H1 (cell line): ENCODE results near the gene COL6A3.

Experiments
- CTCF ChIP-seq, 3 experiments: IDR thresholded peaks; 1 replicate in 2 of 3; 2 replicates in 1 of 3; pipeline versions ENCODE4 v1.5.1 to v1.6.1; 2011; ENCODE audit warnings: low read length in 3 of 3, mild to moderate bottlenecking in 3 of 3, inconsistent platforms in 2 of 3, low read depth in 1 of 3, moderate library complexity in 1 of 3; ENCODE audit not compliant: insufficient read depth in 1 of 3; ENCODE audit errors: control extremely low read depth in 1 of 3
- JUN ChIP-seq: IDR thresholded peaks from 2 replicates; pipeline ENCODE4 v1.6.1; 2011; ENCODE audit warnings: low read depth, mild to moderate bottlenecking, improper control_type of control experiment, low read length
- POLR2A ChIP-seq, 2 experiments: IDR thresholded peaks; 1 replicate in 1 of 2; 2 replicates in 1 of 2; pipeline ENCODE4 v1.6.1; 2011; ENCODE audit warnings: low read depth in 2 of 2, low read length in 2 of 2, mild to moderate bottlenecking in 2 of 2; ENCODE audit errors: control extremely low read depth in 1 of 2
- TF ChIP-seq, protein P1 (sequence below): fragments of 300-600 bp; sonication (generic); IDR thresholded peaks from 2 replicates; pipeline ENCODE4 v1.7.1; 2012; ENCODE audit warnings: low read length, moderate library complexity, mild to moderate bottlenecking, inconsistent platforms; ENCODE audit not compliant: insufficient replicate concordance

DNA sequence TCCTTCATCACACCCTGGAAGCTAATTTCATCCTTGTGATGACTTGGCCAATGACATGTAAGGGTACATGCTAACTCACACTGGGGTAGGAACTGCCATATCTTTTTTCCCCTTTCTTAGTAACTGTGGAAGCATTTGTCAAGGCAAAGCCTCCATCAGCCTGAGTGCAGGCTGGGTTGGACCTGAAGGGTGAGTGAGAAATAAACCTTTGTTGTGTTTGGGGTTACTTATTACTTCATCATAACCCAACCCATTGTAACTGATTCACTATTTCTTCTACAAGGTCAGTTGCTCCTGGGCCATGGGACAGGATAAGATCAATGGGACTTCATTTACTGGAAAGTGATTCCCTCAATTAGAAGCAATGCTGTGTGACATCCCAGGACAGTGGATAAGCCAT lies 108.4 kb downstream of the COL6A3 start:
- TF ChIP-seq, protein P1, sequence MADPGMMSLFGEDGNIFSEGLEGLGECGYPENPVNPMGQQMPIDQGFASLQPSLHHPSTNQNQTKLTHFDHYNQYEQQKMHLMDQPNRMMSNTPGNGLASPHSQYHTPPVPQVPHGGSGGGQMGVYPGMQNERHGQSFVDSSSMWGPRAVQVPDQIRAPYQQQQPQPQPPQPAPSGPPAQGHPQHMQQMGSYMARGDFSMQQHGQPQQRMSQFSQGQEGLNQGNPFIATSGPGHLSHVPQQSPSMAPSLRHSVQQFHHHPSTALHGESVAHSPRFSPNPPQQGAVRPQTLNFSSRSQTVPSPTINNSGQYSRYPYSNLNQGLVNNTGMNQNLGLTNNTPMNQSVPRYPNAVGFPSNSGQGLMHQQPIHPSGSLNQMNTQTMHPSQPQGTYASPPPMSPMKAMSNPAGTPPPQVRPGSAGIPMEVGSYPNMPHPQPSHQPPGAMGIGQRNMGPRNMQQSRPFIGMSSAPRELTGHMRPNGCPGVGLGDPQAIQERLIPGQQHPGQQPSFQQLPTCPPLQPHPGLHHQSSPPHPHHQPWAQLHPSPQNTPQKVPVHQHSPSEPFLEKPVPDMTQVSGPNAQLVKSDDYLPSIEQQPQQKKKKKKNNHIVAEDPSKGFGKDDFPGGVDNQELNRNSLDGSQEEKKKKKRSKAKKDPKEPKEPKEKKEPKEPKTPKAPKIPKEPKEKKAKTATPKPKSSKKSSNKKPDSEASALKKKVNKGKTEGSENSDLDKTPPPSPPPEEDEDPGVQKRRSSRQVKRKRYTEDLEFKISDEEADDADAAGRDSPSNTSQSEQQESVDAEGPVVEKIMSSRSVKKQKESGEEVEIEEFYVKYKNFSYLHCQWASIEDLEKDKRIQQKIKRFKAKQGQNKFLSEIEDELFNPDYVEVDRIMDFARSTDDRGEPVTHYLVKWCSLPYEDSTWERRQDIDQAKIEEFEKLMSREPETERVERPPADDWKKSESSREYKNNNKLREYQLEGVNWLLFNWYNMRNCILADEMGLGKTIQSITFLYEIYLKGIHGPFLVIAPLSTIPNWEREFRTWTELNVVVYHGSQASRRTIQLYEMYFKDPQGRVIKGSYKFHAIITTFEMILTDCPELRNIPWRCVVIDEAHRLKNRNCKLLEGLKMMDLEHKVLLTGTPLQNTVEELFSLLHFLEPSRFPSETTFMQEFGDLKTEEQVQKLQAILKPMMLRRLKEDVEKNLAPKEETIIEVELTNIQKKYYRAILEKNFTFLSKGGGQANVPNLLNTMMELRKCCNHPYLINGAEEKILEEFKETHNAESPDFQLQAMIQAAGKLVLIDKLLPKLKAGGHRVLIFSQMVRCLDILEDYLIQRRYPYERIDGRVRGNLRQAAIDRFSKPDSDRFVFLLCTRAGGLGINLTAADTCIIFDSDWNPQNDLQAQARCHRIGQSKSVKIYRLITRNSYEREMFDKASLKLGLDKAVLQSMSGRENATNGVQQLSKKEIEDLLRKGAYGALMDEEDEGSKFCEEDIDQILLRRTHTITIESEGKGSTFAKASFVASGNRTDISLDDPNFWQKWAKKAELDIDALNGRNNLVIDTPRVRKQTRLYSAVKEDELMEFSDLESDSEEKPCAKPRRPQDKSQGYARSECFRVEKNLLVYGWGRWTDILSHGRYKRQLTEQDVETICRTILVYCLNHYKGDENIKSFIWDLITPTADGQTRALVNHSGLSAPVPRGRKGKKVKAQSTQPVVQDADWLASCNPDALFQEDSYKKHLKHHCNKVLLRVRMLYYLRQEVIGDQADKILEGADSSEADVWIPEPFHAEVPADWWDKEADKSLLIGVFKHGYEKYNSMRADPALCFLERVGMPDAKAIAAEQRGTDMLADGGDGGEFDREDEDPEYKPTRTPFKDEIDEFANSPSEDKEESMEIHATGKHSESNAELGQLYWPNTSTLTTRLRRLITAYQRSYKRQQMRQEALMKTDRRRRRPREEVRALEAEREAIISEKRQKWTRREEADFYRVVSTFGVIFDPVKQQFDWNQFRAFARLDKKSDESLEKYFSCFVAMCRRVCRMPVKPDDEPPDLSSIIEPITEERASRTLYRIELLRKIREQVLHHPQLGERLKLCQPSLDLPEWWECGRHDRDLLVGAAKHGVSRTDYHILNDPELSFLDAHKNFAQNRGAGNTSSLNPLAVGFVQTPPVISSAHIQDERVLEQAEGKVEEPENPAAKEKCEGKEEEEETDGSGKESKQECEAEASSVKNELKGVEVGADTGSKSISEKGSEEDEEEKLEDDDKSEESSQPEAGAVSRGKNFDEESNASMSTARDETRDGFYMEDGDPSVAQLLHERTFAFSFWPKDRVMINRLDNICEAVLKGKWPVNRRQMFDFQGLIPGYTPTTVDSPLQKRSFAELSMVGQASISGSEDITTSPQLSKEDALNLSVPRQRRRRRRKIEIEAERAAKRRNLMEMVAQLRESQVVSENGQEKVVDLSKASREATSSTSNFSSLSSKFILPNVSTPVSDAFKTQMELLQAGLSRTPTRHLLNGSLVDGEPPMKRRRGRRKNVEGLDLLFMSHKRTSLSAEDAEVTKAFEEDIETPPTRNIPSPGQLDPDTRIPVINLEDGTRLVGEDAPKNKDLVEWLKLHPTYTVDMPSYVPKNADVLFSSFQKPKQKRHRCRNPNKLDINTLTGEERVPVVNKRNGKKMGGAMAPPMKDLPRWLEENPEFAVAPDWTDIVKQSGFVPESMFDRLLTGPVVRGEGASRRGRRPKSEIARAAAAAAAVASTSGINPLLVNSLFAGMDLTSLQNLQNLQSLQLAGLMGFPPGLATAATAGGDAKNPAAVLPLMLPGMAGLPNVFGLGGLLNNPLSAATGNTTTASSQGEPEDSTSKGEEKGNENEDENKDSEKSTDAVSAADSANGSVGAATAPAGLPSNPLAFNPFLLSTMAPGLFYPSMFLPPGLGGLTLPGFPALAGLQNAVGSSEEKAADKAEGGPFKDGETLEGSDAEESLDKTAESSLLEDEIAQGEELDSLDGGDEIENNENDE = no peak
- TF ChIP-seq CTCF (IDR thresholded peaks at IDR 0.05; ENCODE audit: control extremely low read depth in 1 of 3, insufficient read depth in 1 of 3, low read depth in 1 of 3, low read length in 3 of 3) (no peak), POLR2A (IDR thresholded peaks at IDR 0.05; ENCODE audit: control extremely low read depth in 1 of 2, low read depth in 2 of 2, low read length in 2 of 2) (no peak), JUN (no peak)
